ENCODE results near the gene KRTAP22-2.

Gene KRTAP22-2

DNA sequence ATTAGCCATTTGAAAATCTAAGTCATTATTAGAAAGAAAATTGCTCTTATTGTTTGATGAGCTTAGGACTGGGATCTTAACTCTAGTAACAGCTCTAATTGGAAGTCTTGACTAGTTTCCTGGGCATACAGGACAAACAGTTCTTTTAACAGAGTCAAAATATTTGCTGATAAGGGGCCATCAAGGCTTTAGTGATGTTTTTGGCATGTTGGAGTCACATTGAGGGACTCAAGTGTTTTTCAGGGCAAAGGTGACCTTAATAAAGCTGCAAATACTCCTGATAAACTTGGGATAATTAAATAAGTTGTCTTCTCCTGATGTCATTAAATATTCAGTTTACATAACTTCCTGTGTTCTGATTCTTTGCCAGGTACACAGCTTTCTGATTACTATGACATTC lies 22.6 kb downstream of the KRTAP22-2 start:
- no peak overlapping the region for H3K27ac ChIP-seq
- DNase-seq (ENCODE audit: low read depth, low spot score), result no peak

DNA sequence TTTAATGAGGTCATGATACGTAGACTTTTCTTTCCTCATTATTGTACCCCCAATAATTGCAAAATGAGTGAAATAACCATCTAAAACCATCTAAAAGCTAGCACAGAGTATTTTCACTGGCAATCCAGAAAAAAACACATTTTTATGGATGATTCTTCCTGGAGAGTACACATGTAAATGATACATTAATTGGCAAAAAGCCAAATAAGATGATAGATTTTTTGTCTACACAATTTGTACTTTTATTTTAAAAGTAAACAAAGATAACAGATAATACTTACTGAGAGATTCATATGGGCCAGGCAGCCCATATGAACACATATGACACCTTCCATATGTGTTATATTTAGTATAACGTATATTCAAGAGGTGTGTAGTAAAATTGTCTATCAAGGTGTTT lies 26.6 kb downstream of the KRTAP22-2 start:
- H3K27ac ChIP-seq, result no peak overlapping the region
- DNase-seq (ENCODE audit: low read depth, low spot score), result no peak

DNA sequence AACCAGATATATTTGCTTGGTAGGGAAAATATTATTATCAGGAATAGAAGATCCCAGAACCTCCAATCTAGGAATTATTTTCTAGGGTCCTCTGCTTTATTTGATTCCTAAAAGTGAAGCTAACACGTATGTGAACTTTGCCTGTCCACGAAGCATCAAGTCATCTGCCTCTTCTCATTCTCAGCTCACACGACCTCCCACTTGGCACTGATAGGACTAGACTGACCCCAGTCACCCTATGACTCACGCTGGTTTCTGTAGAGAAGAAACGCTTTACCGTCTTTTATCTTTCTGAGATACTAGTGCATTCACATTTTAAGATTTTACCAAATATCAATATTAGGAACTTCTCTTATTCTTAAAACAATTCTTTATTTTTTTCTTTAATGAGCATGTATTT lies 27.1 kb downstream of the KRTAP22-2 start:
- DNase-seq (ENCODE audit: low read depth, low spot score), result no peak
- H3K27ac ChIP-seq, result no peak overlapping the region

DNA sequence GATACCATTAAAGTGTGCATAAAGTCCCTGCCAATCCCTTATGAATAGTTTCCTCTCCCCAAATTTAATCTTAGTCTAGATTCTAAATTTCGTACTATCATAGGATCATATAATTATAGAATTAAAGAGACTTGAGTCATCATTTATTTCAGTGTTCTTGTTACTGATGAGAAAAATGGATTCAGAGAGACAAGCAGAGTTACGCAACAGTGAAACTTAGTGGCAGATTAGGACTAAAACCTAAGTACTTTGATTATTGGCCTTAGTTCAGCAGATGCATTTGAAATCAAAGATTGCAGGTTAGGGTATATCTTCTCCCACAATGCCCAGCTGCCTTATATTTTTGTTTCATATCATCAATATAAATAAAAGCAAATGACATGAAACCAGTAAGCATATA lies 28.2 kb downstream of the KRTAP22-2 start:
- no peak for DNase-seq (ENCODE audit: low read depth, low spot score)
- H3K27ac ChIP-seq, result no peak overlapping the region

DNA sequence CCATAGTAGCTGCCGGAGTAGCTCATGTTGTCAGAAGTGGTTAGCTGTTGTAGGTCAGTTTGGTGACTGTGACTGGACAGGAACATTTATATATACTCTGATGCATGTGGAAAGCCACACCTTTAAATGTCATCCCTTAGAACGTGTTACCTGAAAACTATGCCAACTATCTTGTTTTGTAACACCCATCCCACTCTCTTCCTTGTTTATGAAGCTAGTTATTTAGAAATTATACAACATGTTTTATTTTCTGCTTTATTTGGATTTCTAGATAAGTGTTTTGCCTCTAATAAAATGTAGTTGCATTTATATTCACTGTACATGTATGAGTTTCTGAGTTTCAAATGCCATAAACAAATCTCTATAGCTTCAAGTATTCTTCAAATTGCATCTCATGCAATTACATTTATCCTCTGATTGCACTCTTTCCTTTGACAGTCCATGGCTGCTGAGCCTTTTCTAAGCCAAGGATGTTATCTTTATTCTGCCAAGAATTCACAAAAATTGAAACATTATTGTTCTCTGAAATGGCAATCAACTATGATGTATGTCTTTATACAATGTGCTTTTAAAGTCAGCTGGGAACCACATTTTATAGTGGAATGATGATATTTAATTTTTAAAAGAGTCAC lies 28.8 kb downstream of the KRTAP22-2 start, which contains the start of gene KRTAP19-7:
TSS of gene KRTAP19-7 (minus strand) at position 51 of the 632 bp plus-strand sequence. CDS start at position 26, 25 bp downstream.
- no peak within 1 kb of the TSS for H3K27ac ChIP-seq
- DNase-seq (ENCODE audit: low read depth, low spot score), result no peak

DNA sequence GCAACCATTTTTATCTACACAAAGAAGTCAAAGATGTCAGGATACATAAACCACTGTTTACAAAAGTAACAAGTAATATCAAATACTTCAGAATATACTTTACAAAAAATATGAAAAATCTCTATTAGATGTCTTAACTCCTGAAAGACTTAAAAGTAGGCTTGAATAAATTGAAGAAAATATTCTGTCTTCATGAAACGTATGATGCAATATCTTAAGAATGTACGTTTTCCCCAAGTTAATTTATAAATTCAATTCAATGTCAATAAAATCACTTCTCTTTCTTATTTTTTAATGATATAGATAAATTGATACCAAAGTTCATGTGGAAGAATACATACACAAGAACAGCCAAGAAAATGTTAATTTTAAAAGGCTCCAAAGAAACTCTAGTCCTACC lies 35.1 kb downstream of the KRTAP22-2 start:
- H3K27ac ChIP-seq, result no peak overlapping the region
- DNase-seq (ENCODE audit: low read depth, low spot score), result no peak

DNA sequence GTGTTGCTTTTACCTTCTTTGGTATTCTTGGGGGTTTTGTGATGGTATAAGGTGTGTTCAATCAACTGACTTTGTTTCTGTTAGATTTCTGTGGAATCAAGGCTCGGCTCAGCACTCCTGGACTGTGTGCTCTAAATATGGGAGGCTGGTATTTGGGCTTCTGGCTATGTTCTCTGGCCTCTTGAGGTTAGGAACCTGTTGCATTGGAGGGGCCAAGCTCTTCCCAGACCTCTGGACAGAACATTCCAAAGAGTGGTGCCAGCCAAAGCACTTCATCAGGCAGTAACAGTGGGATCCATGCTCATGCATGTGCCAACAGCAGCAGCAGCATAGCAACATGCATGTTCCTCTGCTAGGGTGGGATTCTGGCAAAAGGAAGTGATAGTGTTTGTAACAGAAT lies 37.4 kb downstream of the KRTAP22-2 start:
- DNase-seq (ENCODE audit: low read depth, low spot score), result no peak

DNA sequence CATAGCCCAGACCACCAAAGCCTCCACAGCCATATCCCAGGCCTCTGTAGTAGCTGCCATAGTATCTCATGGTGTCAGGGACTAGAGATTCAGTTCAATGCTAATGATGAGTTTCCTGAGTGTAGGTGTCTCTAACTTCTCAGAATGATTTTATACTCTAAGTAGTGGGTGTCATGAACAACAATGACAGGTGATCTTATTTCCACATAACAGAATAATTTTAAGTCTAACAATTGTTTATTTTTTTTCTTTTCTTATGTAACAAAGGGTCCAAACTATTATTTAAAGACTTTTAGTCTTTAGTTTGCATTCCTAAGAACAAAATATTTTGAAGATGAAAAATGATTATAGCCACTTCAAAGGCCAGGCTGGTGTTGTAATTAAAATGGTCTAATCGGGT lies 48.4 kb downstream of the KRTAP22-2 start, which contains the start of gene KRTAP19-6:
TSS of gene KRTAP19-6 (minus strand) at position 101 of the 400 bp plus-strand sequence. CDS start at position 70, 31 bp downstream.
- DNase-seq (ENCODE audit: low read depth, low spot score), result no peak
- no peak within 1 kb of the TSS for H3K27ac ChIP-seq

More for the DNA sequence above, 37.4 kb downstream of the KRTAP22-2 start:
- no peak overlapping the region for H3K27ac ChIP-seq

Measured in epithelial cell of prostate (primary cell).